GM12878 (cell line): ENCODE data around the gene ADPRM. TPM values are rescaled to one million over a fixed set of nuclear protein-coding genes. Genes with fewer than 3 reads are reported as not detected.

Source experiments
- ATAC-seq: fragments of 200-7000 bp; cut with Tn5 transposase; 3 replicates; pipeline ENCODE4 v1.9.1; 2020; ENCODE audit warnings: mild to moderate bottlenecking, moderate library complexity
- BruUV-seq: library from RNA; stranded (reverse); fragments of 400-500 nt; replicated peaks from 2 replicates; lab custom pipeline; 2021; lab: Mats Ljungman, UMichigan
- CTCF ChIA-PET: fragments of 300-600 bp; sonication (Branson Sonifier 250); formaldehyde crosslinking; extraction: SDS; loops from one replicate; lab custom pipeline; 2021; ENCODE audit warnings: inconsistent platforms; lab: Yijun Ruan, JAX
- POLR2A ChIA-PET: fragments of 350-600 bp; formaldehyde crosslinking; extraction: SDS; loops from one replicate; lab custom pipeline; 2021; ENCODE audit warnings: inconsistent platforms; lab: Charles Lee
- RAD21 ChIA-PET: fragments of 300-600 bp; sonication (Branson Sonifier 250); formaldehyde crosslinking; loops from one replicate; lab custom pipeline; 2023; ENCODE audit warnings: antibody characterized with exemption; ENCODE audit not compliant: unreplicated experiment; lab: Charles Lee
- SMC1A ChIA-PET: fragments of 300-600 bp; sonication (Branson Sonifier 250); formaldehyde crosslinking; loops from one replicate; lab custom pipeline; 2023; ENCODE audit not compliant: unreplicated experiment, uncharacterized antibody; lab: Charles Lee
- DNase-seq: peaks from one replicate; pipeline ENCODE4 v3.0.0-alpha.2; 2011; ENCODE audit warnings: low read depth, low spot score
- FAIRE-seq: peaks from 3 replicates; lab custom pipeline; 2011; peaks lifted over from hg19 to GRCh38; lab: Jason Lieb, UNC
- H2AFZ ChIP-seq: 2 replicates; pipeline ENCODE4 v1.6.0; 2011; ENCODE audit warnings: low read depth, low read length, control low read depth; ENCODE audit not compliant: control insufficient read depth
- H3K27ac ChIP-seq: 2 replicates; pipeline ENCODE4 v1.5.1; 2011; ENCODE audit warnings: control low read depth; ENCODE audit not compliant: control insufficient read depth, insufficient read depth
- H3K27me3 ChIP-seq, 2 experiments: replicated peaks in 1 of 2; 2 replicates each; pipeline versions ENCODE4 v1.6.0 to v1.6.1; 2011; ENCODE audit warnings: low read length in 1 of 2; ENCODE audit not compliant: control insufficient read depth in 2 of 2, insufficient read depth in 2 of 2
- H3K36me3 ChIP-seq, 2 experiments: 2 replicates each; pipeline ENCODE4 v1.5.1; 2011; ENCODE audit warnings: low read length in 1 of 2; ENCODE audit not compliant: control insufficient read depth in 2 of 2, insufficient read depth in 2 of 2
- H3K4me1 ChIP-seq: 2 replicates; pipeline ENCODE4 v1.6.1; 2011; ENCODE audit warnings: mild to moderate bottlenecking, low read length, moderate library complexity, mixed read lengths; ENCODE audit not compliant: control insufficient read depth, insufficient read depth
- H3K4me2 ChIP-seq: 2 replicates; pipeline ENCODE4 v1.6.0; 2011; ENCODE audit warnings: control low read depth; ENCODE audit not compliant: control insufficient read depth, insufficient read depth
- H3K4me3 ChIP-seq: fragments of 200-600 bp; sonication (generic); 2 replicates; pipeline ENCODE4 v1.5.1; 2016
- H3K79me2 ChIP-seq: 2 replicates; pipeline ENCODE4 v1.6.0; 2011; ENCODE audit warnings: low read length; ENCODE audit not compliant: control insufficient read depth, insufficient read depth
- H3K9ac ChIP-seq: 2 replicates; pipeline ENCODE4 v1.8.0; 2011; ENCODE audit warnings: low read length, control low read depth, mixed read lengths; ENCODE audit not compliant: control insufficient read depth, insufficient read depth
- H3K9me3 ChIP-seq: replicated peaks from 3 replicates; pipeline ENCODE4 v1.5.1; 2011; ENCODE audit warnings: mild to moderate bottlenecking, low read length; ENCODE audit not compliant: control insufficient read depth, insufficient read depth
- H4K20me1 ChIP-seq: 2 replicates; pipeline ENCODE4 v1.6.0; 2011; ENCODE audit not compliant: control insufficient read depth, insufficient read depth
- CBX5 ChIP-seq: sonication (generic); IDR thresholded peaks from 2 replicates; pipeline ENCODE4 v1.6.1; 2016; ENCODE audit warnings: low read depth, moderate library complexity, mild to moderate bottlenecking, inconsistent platforms
- CEBPZ ChIP-seq: fragments of 150-350 bp; IDR thresholded peaks from 2 replicates; pipeline ENCODE4 v1.6.1; 2016; ENCODE audit warnings: low read depth, low read length
- CREB1 ChIP-seq: IDR thresholded peaks from 2 replicates; pipeline ENCODE4 v1.6.1; 2012; ENCODE audit warnings: low read depth, mild to moderate bottlenecking, inconsistent platforms
- DPF2 ChIP-seq: fragments of 450-650 bp; IDR thresholded peaks from 2 replicates; pipeline ENCODE4 v1.6.1; 2017; ENCODE audit warnings: mild to moderate bottlenecking
- HCFC1 ChIP-seq: fragments of 150-350 bp; IDR thresholded peaks from 2 replicates; pipeline ENCODE4 v1.6.1; 2014; ENCODE audit warnings: low read length
- HSF1 ChIP-seq: fragments of 150-350 bp; IDR thresholded peaks from 2 replicates; pipeline ENCODE4 v1.6.1; 2014; ENCODE audit warnings: mild to moderate bottlenecking, low read depth, low read length
- NKRF ChIP-seq: fragments of 450-650 bp; conservative IDR thresholded peaks from 2 replicates; pipeline ENCODE4 v1.6.1; 2017; ENCODE audit warnings: mild to moderate bottlenecking, moderate library complexity
- RAD51 ChIP-seq: fragments of 450-650 bp; IDR thresholded peaks from 2 replicates; pipeline ENCODE4 v1.6.1; 2016; ENCODE audit warnings: moderate library complexity, mild to moderate bottlenecking, inconsistent platforms
- RBBP5 ChIP-seq: fragments of 200-600 bp; sonication (generic); conservative IDR thresholded peaks from 2 replicates; pipeline ENCODE4 v1.6.1; 2016
- SRF ChIP-seq, 2 experiments: IDR thresholded peaks; 2 replicates each; pipeline ENCODE4 v1.6.1; 2011; ENCODE audit warnings: low read depth in 2 of 2, low read length in 2 of 2, mild to moderate bottlenecking in 1 of 2, moderate library complexity in 1 of 2
- ZNF274 ChIP-seq: IDR thresholded peaks from one replicate; pipeline ENCODE4 v1.8.0; 2011; ENCODE audit not compliant: insufficient read length, insufficient read depth
- ZNF384 ChIP-seq: IDR thresholded peaks from 2 replicates; pipeline ENCODE4 v1.6.1; 2012; ENCODE audit warnings: low read depth, mild to moderate bottlenecking, low read length, improper control_type of control experiment, borderline replicate concordance
- WGBS: methylation state at CpG from one replicate; pipeline ENCODE4 v1.1.6; 2016; ENCODE audit warnings: low lambda C conversion rate; ENCODE audit not compliant: insufficient replicate concordance, insufficient coverage; ENCODE audit errors: missing lambda C conversion rate; 5-methylcytosine and 5-hydroxymethylcytosine counted together
- in situ Hi-C: fragments of 300-500 bp; cut with MboI; formaldehyde crosslinking; loops from 9 replicates; pipeline ENCODE4 v1.14.3; 2018; ENCODE audit warnings: mixed read lengths
- intact Hi-C: fragments of 100-400 bp; cut with micrococcal nuclease; formaldehyde crosslinking; loops from one replicate; pipeline ENCODE4 v1.14.2; 2022; ENCODE audit not compliant: unreplicated experiment
- polyA plus RNA-seq, 11 experiments: library from polyadenylated mRNA; depleted of rRNA in 4 of 11; unstranded in 6 of 11; stranded (reverse) in 5 of 11; fragments of >200 nt; fragmentation: Nextera tagmentation in 4 of 11; fragmentation: Illumina TruSeq in 1 of 11; extraction: Ambion mirVana in 4 of 11; extraction: Trizol in 1 of 11; gene quantifications; 1 replicate in 1 of 11; 2 replicates in 10 of 11; pipeline versions ENCODE4 v1.2.1 to v1.2.3, GENCODE V29; 2011 to 2016; ENCODE audit warnings: inconsistent platforms in 2 of 11, missing spikeins in 2 of 11, low read depth in 1 of 11
- total RNA-seq, 4 experiments: library from RNA; depleted of rRNA in 3 of 4; stranded (reverse); fragments of >200 nt in 3 of 4; fragmentation: Illumina TruSeq in 1 of 4; extraction: Trizol in 1 of 4; gene quantifications; 2 replicates each; pipeline versions ENCODE4 v1.2.1 to v1.2.3, GENCODE V29; 2013 to 2021
- TF ChIP-seq, protein P1 (sequence below): fragments of 450-650 bp; IDR thresholded peaks from 2 replicates; pipeline ENCODE4 v1.6.1; 2017; ENCODE audit warnings: antibody characterized with exemption, mild to moderate bottlenecking, moderate library complexity

ADPRM gene
- total and polyA plus RNA-seq, 10 of the 15 experiments (the other 5 are each of a cell fraction or from before 2014, with no cell fraction given) = 7.1 to 18.4 (median 8.8) TPM

DNA sequence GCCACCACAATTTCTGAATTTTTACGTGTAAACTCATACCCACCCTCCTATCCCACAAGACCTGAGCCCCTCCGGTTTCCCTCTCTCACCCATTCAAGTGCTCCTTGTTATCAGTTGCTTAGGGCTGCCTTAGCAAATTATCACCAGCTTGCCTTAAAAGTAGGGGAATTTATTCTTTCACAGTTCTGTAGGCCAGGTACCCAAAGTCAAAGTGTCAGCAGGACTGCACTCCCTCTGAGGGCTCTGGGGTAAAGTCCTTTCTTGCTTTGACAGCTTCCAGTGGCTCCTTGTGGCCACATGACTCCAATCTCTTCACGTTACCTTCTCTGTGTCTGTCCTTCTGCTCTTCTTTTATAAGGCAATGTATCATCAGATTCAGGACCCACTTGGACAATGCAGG, 40.3 kb downstream of the ADPRM start (continued):
- TF ChIP-seq, protein P1, sequence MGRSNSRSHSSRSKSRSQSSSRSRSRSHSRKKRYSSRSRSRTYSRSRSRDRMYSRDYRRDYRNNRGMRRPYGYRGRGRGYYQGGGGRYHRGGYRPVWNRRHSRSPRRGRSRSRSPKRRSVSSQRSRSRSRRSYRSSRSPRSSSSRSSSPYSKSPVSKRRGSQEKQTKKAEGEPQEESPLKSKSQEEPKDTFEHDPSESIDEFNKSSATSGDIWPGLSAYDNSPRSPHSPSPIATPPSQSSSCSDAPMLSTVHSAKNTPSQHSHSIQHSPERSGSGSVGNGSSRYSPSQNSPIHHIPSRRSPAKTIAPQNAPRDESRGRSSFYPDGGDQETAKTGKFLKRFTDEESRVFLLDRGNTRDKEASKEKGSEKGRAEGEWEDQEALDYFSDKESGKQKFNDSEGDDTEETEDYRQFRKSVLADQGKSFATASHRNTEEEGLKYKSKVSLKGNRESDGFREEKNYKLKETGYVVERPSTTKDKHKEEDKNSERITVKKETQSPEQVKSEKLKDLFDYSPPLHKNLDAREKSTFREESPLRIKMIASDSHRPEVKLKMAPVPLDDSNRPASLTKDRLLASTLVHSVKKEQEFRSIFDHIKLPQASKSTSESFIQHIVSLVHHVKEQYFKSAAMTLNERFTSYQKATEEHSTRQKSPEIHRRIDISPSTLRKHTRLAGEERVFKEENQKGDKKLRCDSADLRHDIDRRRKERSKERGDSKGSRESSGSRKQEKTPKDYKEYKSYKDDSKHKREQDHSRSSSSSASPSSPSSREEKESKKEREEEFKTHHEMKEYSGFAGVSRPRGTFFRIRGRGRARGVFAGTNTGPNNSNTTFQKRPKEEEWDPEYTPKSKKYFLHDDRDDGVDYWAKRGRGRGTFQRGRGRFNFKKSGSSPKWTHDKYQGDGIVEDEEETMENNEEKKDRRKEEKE = no peak
- no peak for TF ChIP-seq RAD51
- TF ChIP-seq HCFC1 = no peak
- no peak for TF ChIP-seq NKRF
- TF ChIP-seq ZNF384 = no peak
- no peak for TF ChIP-seq DPF2

DNA sequence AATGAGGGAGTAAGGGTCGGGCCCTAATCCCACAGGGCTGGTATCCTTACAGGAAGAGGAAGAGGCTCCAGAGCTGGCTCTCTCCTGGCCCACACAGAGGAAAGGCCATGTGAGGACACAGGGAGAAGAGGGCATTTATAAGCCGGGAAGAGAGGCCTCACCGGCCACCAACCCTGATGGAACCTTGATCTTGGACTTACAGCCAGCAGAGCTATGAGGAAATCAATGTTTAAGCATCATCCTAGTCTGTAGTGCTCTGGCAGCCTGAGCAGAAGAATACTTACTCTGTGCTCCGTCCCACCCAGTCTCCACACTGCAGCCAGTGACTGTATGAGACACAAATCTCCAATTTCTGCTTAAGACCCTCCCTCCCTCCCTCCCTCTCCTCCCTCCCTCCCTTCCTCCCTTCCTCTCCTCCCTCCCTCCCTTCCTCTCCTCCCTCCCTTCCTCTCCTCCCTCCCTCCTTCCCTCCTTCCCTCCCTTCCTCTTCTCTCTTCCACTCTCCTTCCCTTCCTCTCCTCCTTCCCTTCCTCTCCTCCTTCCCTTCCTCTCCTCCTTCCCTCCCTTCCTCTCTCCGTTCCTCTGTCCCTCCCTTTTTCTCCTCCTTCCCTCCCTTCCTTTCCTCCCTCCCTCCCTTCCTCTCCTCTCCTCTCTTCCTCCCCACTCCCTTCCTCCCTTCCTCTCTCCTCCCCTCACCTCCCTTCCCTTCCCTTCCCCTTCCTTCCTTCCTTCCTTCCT, 41.3 kb downstream of the ADPRM start:
- H2AFZ ChIP-seq = no peak overlapping the region
- intact Hi-C loops (loop anchor here (10.0 kb wide), 1 partner anchor 104 kb away; no protein-coding TSS in a partner anchor), in situ Hi-C loops (loop anchor here (5.0 kb wide), 1 partner anchor 109 kb away; no protein-coding TSS in a partner anchor)
- H3K9me3 ChIP-seq = no peaks in the 10 kb centered on the region
- H3K27me3 ChIP-seq = no peaks in the 10 kb centered on the region
- H3K79me2 ChIP-seq = no peaks in the 10 kb centered on the region
- ChIA-PET POLR2A (no interaction called here), CTCF (no interaction called here), RAD21 (no interaction called here), SMC1A (no interaction called here)
- ATAC-seq = no peak
- 2% methylated on average over 5 of the region's 5 CpGs for WGBS
- H4K20me1 ChIP-seq = no peaks in the 10 kb centered on the region
- DNase-seq = no peak
- no peak overlapping the region for H3K9ac ChIP-seq
- no TSS peak for BruUV-seq
- FAIRE-seq = no peak
- no peaks in the 10 kb centered on the region for H3K4me1 ChIP-seq
- no peak overlapping the region for H3K4me3 ChIP-seq
- no peak overlapping the region for H3K4me2 ChIP-seq
- no peaks in the 10 kb centered on the region for H3K36me3 ChIP-seq
- no peak overlapping the region for H3K27ac ChIP-seq
- no peak for TF ChIP-seq RBBP5
- no peak for TF ChIP-seq CREB1
- no peak for TF ChIP-seq CEBPZ
- no peak for TF ChIP-seq HSF1
- TF ChIP-seq CBX5 = no peak
- no peak for TF ChIP-seq SRF (IDR thresholded peaks at IDR 0.05; ENCODE audit: low read depth in 2 of 2, low read length in 2 of 2)
- TF ChIP-seq ZNF274 = no peak
